Epidermal melanocyte (primary cell): ENCODE data around the gene MARF1.
"Not testable (repeated sequence)": the region's sequence is repeated elsewhere in the genome, so short reads cannot be mapped to it uniquely, and the experiment has no call there.

Experiments used
- DNase-seq: peaks from one replicate; pipeline ENCODE4 v3.0.0; 2011; ENCODE audit warnings: low spot score; ENCODE audit not compliant: insufficient read length

Gene MARF1

GRCh38 chr16:15631730-15632409, 11.1 kb downstream of the MARF1 start:
- DNase-seq: no peak

- no peak for DNase-seq
These were observed 21.1 kb downstream of the MARF1 start for GRCh38 chr16:15621889-15622288.

GRCh38 chr16:15621456-15621855, 21.5 kb downstream of the MARF1 start:
- DNase-seq: no peak

- DNase-seq: no peak
These were observed 22.3 kb downstream of the MARF1 start for GRCh38 chr16:15620611-15621195.

- DNase-seq: no peak
These were observed 24.6 kb downstream of the MARF1 start for GRCh38 chr16:15618392-15618791.

- no peak for DNase-seq
These were observed 25.1 kb downstream of the MARF1 start for GRCh38 chr16:15617901-15618300.

GRCh38 chr16:15616475-15617165, 26.3 kb downstream of the MARF1 start:
- DNase-seq: no peak

- DNase-seq: no peak
These were observed 26.9 kb downstream of the MARF1 start for GRCh38 chr16:15616012-15616411.

- DNase-seq: no peak
These were observed 29.3 kb downstream of the MARF1 start for GRCh38 chr16:15613676-15614075.

- DNase-seq: no peak
These were observed 31.3 kb downstream of the MARF1 start for GRCh38 chr16:15611610-15612009.

GRCh38 chr16:15610369-15610871, 32.5 kb downstream of the MARF1 start:
- DNase-seq: no peak

- no peak for DNase-seq
These were observed 33.7 kb downstream of the MARF1 start for GRCh38 chr16:15609286-15609649.

- DNase-seq: no peak
These were observed 34.3 kb downstream of the MARF1 start for GRCh38 chr16:15608398-15609285.

GRCh38 chr16:15607700-15608396, 35.1 kb downstream of the MARF1 start:
- DNase-seq: no peak

GRCh38 chr16:15607221-15607699, 35.7 kb downstream of the MARF1 start:
- DNase-seq: not testable (repeated sequence)

- DNase-seq: no peak
These were observed 36.3 kb downstream of the MARF1 start for GRCh38 chr16:15606518-15607220.

GRCh38 chr16:15605839-15606517, 37.0 kb downstream of the MARF1 start:
- no peak for DNase-seq

GRCh38 chr16:15604460-15605440, 38.2 kb downstream of the MARF1 start:
- DNase-seq: no peak
